22Rv1 (cell line): Measurements from ENCODE around the gene SPOCK1.

Experiments
- H3K27ac ChIP-seq: fragments of 450-650 bp; 2 replicates; pipeline ENCODE4 v1.5.1; 2017
- ZFX ChIP-seq: fragments of 450-650 bp; IDR thresholded peaks from 2 replicates; pipeline ENCODE4 v1.6.1; 2017; ENCODE audit warnings: antibody characterized with exemption, borderline replicate concordance
- TF ChIP-seq, protein P1 (sequence below): fragments of 450-650 bp; IDR thresholded peaks from 2 replicates; pipeline ENCODE4 v1.5.1; 2017; ENCODE audit warnings: mild to moderate bottlenecking

Gene SPOCK1

GRCh38 chr5:137069358-137069757, 429.8 kb downstream of the SPOCK1 start:
- no peak overlapping the region for H3K27ac ChIP-seq

GRCh38 chr5:137061382-137061781, 437.7 kb downstream of the SPOCK1 start:
- TF ChIP-seq ZFX: no peak
- TF ChIP-seq, protein P1, sequence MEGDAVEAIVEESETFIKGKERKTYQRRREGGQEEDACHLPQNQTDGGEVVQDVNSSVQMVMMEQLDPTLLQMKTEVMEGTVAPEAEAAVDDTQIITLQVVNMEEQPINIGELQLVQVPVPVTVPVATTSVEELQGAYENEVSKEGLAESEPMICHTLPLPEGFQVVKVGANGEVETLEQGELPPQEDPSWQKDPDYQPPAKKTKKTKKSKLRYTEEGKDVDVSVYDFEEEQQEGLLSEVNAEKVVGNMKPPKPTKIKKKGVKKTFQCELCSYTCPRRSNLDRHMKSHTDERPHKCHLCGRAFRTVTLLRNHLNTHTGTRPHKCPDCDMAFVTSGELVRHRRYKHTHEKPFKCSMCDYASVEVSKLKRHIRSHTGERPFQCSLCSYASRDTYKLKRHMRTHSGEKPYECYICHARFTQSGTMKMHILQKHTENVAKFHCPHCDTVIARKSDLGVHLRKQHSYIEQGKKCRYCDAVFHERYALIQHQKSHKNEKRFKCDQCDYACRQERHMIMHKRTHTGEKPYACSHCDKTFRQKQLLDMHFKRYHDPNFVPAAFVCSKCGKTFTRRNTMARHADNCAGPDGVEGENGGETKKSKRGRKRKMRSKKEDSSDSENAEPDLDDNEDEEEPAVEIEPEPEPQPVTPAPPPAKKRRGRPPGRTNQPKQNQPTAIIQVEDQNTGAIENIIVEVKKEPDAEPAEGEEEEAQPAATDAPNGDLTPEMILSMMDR: no peak
- no peak overlapping the region for H3K27ac ChIP-seq

More at GRCh38 chr5:137069358-137069757, 429.8 kb downstream of the SPOCK1 start:
- no peak for TF ChIP-seq ZFX
- TF ChIP-seq, protein P1: no peak

DNA sequence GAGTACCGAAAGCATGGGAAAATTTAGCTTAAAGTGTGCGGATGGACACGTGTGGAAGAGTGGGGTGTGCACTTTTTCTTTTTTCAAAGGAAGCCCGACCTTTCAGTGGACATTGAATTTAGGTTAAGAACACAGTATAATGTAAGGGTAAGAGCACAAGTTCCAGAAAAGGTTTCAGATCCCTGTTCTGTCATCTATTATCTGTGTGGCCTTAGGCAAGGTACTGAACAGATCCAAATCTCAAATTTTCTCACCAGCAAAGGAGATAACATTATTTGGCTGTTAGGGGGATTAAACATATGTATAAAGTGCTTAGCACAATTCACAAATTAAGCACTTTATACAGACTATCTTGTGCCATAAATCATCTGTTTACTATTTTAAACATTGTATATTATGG, 441.0 kb downstream of the SPOCK1 start:
- H3K27ac ChIP-seq: no peak overlapping the region
- TF ChIP-seq ZFX: no peak
- TF ChIP-seq, protein P1: no peak

GRCh38 chr5:137056676-137057075, 442.4 kb downstream of the SPOCK1 start:
- no peak overlapping the region for H3K27ac ChIP-seq
- TF ChIP-seq, protein P1: no peak
- TF ChIP-seq ZFX: no peak

- no peak for TF ChIP-seq ZFX
- TF ChIP-seq, protein P1: no peak
- H3K27ac ChIP-seq: no peak overlapping the region
Measured at GRCh38 chr5:137055271-137055872, 443.8 kb downstream of the SPOCK1 start.

GRCh38 chr5:137054792-137055191, 444.3 kb downstream of the SPOCK1 start:
- no peak for TF ChIP-seq ZFX
- TF ChIP-seq, protein P1: no peak
- H3K27ac ChIP-seq: no peak overlapping the region

- no peak overlapping the region for H3K27ac ChIP-seq
- TF ChIP-seq ZFX: no peak
- TF ChIP-seq, protein P1: no peak
Measured at GRCh38 chr5:137054335-137054734, 444.8 kb downstream of the SPOCK1 start.
